C4-2B (cell line): Measurements from ENCODE around the gene PREX1.

ENCODE experiments used
- H3K27ac ChIP-seq: fragments of 450-650 bp; 2 replicates; pipeline ENCODE4 v1.5.1; 2017
- ZFX ChIP-seq: fragments of 450-650 bp; IDR thresholded peaks from 2 replicates; pipeline ENCODE4 v1.6.1; 2017
- TF ChIP-seq, protein P1 (sequence below): fragments of 450-650 bp; conservative IDR thresholded peaks from 2 replicates; pipeline ENCODE4 v1.5.1; 2017; ENCODE audit warnings: mild to moderate bottlenecking

The PREX1 gene

DNA sequence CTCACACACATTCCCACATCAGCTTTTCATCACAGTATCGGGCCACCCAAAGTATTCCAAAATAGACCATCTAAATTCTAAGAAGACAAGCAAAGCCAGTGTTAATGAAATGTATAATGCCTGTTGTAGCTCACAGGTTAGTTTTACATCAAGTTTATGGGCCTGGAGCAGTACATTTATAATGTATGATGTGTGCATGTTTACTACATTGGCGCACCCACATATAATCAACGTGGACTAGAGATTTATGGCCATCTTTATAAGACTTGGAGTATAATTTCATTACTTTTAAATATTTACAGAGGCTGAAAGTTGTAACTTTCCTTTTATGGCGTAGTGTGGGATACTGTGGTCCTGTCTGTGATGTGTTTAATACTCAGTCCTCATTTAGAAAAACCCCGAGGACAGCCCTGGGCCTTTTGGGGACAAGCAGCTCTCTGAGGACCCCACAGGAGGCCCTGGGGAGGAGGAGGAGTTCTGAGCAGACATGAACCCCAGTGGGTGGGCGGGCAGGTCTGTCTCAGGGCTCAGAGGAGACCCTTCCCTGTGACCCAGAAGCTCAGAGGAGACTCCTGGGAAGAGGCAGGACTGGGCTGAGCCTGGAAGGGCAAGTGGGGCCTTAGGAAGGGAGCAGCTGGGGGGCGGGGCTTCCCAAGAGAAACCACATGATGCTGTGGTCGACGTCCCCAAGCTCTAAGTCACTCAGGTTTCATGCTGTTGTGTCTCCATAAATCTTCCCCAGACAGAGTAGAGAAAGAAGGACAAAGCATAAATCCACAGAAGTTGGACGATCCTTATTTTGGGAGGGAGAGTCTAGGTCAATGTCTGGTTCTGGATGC, 232.1 kb downstream of the PREX1 start:
- no peak overlapping the region for H3K27ac ChIP-seq
- TF ChIP-seq, protein P1, sequence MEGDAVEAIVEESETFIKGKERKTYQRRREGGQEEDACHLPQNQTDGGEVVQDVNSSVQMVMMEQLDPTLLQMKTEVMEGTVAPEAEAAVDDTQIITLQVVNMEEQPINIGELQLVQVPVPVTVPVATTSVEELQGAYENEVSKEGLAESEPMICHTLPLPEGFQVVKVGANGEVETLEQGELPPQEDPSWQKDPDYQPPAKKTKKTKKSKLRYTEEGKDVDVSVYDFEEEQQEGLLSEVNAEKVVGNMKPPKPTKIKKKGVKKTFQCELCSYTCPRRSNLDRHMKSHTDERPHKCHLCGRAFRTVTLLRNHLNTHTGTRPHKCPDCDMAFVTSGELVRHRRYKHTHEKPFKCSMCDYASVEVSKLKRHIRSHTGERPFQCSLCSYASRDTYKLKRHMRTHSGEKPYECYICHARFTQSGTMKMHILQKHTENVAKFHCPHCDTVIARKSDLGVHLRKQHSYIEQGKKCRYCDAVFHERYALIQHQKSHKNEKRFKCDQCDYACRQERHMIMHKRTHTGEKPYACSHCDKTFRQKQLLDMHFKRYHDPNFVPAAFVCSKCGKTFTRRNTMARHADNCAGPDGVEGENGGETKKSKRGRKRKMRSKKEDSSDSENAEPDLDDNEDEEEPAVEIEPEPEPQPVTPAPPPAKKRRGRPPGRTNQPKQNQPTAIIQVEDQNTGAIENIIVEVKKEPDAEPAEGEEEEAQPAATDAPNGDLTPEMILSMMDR, result no peak
- no peak for TF ChIP-seq ZFX

DNA sequence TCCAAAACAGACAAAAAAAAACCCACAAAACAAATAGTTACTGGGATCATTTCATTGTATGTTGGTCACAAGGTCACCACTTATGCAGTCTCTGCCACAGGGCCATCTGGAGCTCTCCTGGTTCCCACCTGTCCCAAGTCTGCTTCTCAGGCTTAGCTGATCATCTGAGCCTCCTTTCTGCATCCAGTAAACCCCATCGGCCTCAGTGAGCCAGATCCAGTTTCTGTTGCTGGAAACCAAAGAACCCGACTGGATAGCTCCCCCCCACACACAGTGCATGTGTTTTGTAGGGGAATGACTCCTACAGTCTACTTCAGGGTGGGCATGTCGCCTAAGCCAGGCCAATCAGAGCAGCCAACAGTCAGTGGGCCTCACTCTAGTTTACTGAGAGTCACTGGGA, 233.3 kb downstream of the PREX1 start:
- no peak overlapping the region for H3K27ac ChIP-seq
- TF ChIP-seq ZFX, result no peak
- TF ChIP-seq, protein P1, result no peak

DNA sequence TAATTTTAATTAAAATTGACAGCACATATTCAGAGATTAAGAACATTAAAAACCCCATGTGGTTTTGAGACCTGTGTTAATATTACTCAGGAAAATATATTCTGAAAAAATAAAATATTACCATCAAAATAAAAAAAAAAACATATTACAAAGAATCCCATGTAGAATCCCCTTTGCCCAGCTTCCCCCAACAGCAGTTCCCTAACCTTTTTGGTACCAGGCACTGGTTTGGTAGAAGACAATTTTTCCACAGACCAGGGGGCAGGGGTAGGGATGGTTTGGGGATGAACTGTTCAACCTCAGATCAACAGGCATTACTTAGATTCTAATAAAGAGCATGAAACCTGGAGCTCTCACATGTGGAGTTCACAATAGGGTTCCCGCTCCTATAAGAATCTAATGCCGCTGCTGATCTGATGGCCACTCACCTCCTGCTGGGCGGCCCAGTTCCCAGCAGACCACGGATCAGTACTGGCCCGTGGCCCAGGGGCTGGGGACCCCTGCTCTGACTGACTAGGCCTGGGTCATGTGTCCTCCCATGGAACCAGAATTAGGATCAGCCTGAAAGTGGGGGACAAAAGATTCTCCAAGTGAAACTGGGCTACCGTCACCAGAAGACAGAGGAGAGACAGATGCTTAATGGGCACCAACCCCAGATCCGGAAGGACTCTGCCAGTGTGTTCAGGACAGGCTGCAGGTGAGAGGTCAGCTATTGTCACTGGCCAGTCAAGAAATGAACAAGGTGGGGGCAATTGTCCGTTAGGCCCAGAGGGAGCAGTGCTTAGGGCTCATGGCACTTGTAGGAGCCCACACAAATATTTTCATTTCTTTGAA, 235.5 kb downstream of the PREX1 start:
- TF ChIP-seq, protein P1, result no peak
- TF ChIP-seq ZFX, result no peak
- H3K27ac ChIP-seq, result no peak overlapping the region

DNA sequence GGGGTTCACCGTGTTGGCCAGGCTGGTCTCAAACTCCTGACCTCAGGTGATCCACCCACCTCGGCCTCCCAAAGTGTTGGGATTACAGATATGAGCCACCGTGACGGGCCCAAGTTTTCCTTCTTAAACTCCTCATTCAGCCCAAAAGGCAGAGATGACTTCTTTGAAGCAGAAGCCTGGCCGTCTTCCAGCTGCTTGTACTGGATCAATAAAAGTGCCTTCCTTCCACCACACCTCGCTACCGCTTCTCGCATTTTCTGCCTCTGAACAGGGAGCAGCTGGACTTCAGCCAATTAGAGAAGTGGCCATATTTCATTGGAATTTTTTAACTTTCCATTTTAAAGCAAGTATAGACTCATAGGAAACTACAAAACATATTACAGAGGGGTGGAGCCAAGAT, 241.1 kb downstream of the PREX1 start:
- H3K27ac ChIP-seq, result no peak overlapping the region
- no peak for TF ChIP-seq ZFX
- TF ChIP-seq, protein P1, result no peak

DNA sequence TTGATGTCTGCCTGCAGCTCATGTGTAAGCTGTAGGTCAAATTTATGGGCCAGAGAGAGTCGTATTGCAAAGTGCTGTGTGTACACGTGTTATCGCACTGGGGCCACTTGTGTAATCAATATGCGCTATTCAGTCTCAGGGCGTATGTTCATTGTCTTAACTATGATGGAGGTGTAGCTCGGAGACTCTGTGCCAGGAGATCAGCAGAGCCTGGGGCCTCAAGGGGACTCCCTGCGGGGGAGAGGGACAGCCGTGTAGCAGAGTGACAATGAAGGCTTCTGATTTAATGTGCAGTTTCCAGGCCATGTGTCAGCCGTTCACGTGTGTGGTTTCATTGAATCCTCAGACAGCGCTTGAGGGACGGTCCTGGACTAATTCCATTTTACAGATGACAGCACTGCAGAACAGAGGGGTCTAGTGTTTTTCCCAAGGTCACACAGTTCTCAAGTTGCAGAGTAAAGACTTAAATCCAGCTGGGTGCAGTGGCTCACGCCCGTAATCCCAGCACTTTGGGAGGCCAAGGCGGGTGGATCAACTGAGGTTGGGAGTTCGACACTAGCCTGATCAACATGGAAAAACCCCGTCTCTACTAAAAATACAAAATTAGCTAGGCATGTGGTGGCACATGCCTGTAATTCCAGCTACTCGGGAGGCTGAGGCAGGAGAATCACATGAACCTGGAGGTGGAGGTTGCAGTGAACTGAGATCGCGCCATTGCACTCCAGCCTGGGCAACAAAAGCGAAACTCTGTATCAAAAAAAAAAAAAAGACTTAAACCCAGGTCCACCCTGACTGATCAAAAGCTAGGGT, 242.5 kb downstream of the PREX1 start:
- TF ChIP-seq, protein P1, result no peak
- TF ChIP-seq ZFX, result no peak
- no peak overlapping the region for H3K27ac ChIP-seq

DNA sequence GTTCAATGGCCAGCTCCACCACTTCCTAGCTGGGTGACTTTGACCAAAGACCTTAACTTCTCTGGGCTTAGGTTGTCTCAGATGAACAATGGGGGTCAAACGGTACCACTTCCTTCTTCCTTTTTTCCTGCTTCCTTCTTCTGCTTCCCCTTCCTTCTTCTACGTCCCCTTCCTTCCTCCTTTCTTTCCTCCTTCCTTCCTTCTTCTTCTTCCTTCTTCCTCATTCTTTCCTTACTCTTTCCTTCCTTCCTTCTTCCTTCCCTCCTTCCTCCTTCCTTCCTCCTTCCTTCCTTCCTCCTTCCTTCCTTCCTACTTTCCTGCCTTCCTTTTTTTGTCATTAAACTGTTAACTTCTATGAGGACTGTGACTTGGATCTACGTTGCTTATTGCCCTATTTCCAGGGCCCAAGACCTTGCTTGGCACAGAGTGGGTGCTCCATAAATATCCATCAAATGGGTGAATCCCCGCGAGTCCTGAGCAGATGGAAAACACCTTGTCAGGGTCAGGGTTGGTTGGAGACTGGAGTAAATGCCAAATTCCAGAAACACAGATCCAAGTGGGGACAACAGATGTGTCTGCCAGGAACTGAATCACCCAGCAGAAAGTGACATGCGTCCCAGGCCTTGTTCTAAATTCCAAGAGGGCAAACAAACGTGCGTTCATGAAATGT, 243.3 kb downstream of the PREX1 start:
- TF ChIP-seq ZFX, result no peak
- TF ChIP-seq, protein P1, result no peak
- no peak overlapping the region for H3K27ac ChIP-seq
